K562 (cell line): ENCODE measurements around the gene CCL5. TPM values are rescaled to one million over a fixed set of nuclear protein-coding genes. Genes with fewer than 3 reads are reported as not detected.

Experiments
- ARID1B ChIP-seq: fragments of 450-650 bp; IDR thresholded peaks from 2 replicates; pipeline ENCODE4 v1.6.1; 2016; ENCODE audit warnings: antibody characterized with exemption, mild to moderate bottlenecking, inconsistent platforms
- BRD9 ChIP-seq: fragments of 450-650 bp; IDR thresholded peaks from 2 replicates; pipeline ENCODE4 v1.6.1; 2018; ENCODE audit warnings: low read depth; ENCODE audit not compliant: partially characterized antibody
- CBFA2T3 ChIP-seq: fragments of 450-650 bp; IDR thresholded peaks from 2 replicates; pipeline ENCODE4 v1.6.1; 2017
- CXXC5 ChIP-seq: fragments of 250-450 bp; sonication (Bioruptor Pico); IDR thresholded peaks from 2 replicates; pipeline ENCODE4 v1.8.0; 2022; ENCODE audit warnings: inconsistent platforms, mild to moderate bottlenecking, moderate library complexity
- EHMT2 ChIP-seq: fragments of 450-650 bp; IDR thresholded peaks from 2 replicates; pipeline ENCODE4 v1.6.1; 2018; ENCODE audit warnings: antibody characterized with exemption
- GTF3C2 ChIP-seq: IDR thresholded peaks from 3 replicates; pipeline ENCODE4 v1.6.1; 2011; ENCODE audit warnings: borderline replicate concordance, mild to moderate bottlenecking, moderate library complexity; ENCODE audit not compliant: insufficient read length; ENCODE audit errors: extremely low read depth
- HCFC1 ChIP-seq: IDR thresholded peaks from 2 replicates; pipeline ENCODE4 v1.6.1; 2012; ENCODE audit warnings: low read depth, low read length, improper control_type of control experiment
- HMGXB4 ChIP-seq: sonication (generic); formaldehyde crosslinking; IDR thresholded peaks from 2 replicates; pipeline ENCODE4 v1.8.1; 2023; ENCODE audit warnings: mild to moderate bottlenecking, missing genetic modification reagents
- NFIC ChIP-seq: fragments of 450-650 bp; IDR thresholded peaks from 2 replicates; pipeline ENCODE4 v1.6.1; 2017; ENCODE audit warnings: mild to moderate bottlenecking, inconsistent platforms
- POLR2AphosphoS5 ChIP-seq: IDR thresholded peaks from 2 replicates; pipeline ENCODE4 v1.6.1; 2011; ENCODE audit warnings: mild to moderate bottlenecking, low read depth, low read length, moderate library complexity; ENCODE audit not compliant: control insufficient read depth, insufficient read depth
- SIRT6 ChIP-seq: IDR thresholded peaks from one replicate; pipeline ENCODE4 v1.6.1; 2012; ENCODE audit warnings: low read depth, mild to moderate bottlenecking, control low read depth, inconsistent platforms, low read length, moderate library complexity
- STAT5A ChIP-seq: IDR thresholded peaks from 2 replicates; pipeline ENCODE4 v1.6.1; 2012; ENCODE audit warnings: low read length, inconsistent platforms, borderline replicate concordance
- TAL1 ChIP-seq: fragments of 450-650 bp; IDR thresholded peaks from 2 replicates; pipeline ENCODE4 v1.6.1; 2016; ENCODE audit warnings: mild to moderate bottlenecking
- YY1 ChIP-seq, 3 experiments: IDR thresholded peaks; 2 replicates each; pipeline ENCODE4 v1.6.1; 2011; ENCODE audit warnings: low read length in 2 of 3, mild to moderate bottlenecking in 2 of 3, moderate library complexity in 2 of 3, borderline replicate concordance in 1 of 3, control low read depth in 1 of 3, low read depth in 1 of 3; ENCODE audit not compliant: insufficient read depth in 3 of 3, insufficient replicate concordance in 2 of 3, control insufficient read depth in 1 of 3, insufficient read length in 1 of 3; ENCODE audit errors: extremely low read depth in 1 of 3
- ZKSCAN8 ChIP-seq: fragments of 200-800 bp; sonication (Bioruptor generic); IDR thresholded peaks from 2 replicates; pipeline ENCODE4 v1.6.1; 2016; ENCODE audit warnings: missing genetic modification characterization, missing compliant biosample characterization
- ZNF395 ChIP-seq: fragments of 200-800 bp; sonication (Bioruptor generic); IDR thresholded peaks from 2 replicates; pipeline ENCODE4 v1.6.1; 2017; ENCODE audit warnings: missing genetic modification characterization, missing compliant biosample characterization
- polyA plus RNA-seq, 8 experiments: library from polyadenylated mRNA; depleted of rRNA in 4 of 8; stranded (reverse) in 5 of 8; unstranded in 3 of 8; fragments of >200 nt; fragmentation: Nextera tagmentation in 2 of 8; fragmentation: Illumina TruSeq in 1 of 8; extraction: Ambion mirVana in 2 of 8; extraction: Trizol in 1 of 8; gene quantifications; 2 replicates each; pipeline versions ENCODE4 v1.2.1 to v1.2.3, GENCODE V29; 2011 to 2014; ENCODE audit warnings: inconsistent platforms in 1 of 8, missing spikeins in 1 of 8
- total RNA-seq, 7 experiments: library from RNA; depleted of rRNA in 6 of 7; stranded (reverse); fragments of >200 nt in 6 of 7; fragmentation: Illumina TruSeq in 2 of 7; extraction: Trizol in 2 of 7; gene quantifications; 2 replicates each; pipeline versions ENCODE4 v1.2.1 to v1.2.3, GENCODE V29; 2011 to 2021; ENCODE audit warnings: low replicate concordance in 1 of 7
- TF ChIP-seq, protein P1 (sequence below): fragments of 450-650 bp; IDR thresholded peaks from 2 replicates; pipeline ENCODE4 v1.6.1; 2017; ENCODE audit warnings: antibody characterized with exemption, mild to moderate bottlenecking

CCL5 gene
- total and polyA plus RNA-seq, 9 of the 15 experiments (the other 6 are each of a cell fraction or from before 2014, with no cell fraction given), result 0.18 to 0.59 (median 0.45) TPM; not detected in 1

GRCh38 chr17:35912339-35912912 is 32.3 kb upstream of the CCL5 start (continued):
- TF ChIP-seq, protein P1, sequence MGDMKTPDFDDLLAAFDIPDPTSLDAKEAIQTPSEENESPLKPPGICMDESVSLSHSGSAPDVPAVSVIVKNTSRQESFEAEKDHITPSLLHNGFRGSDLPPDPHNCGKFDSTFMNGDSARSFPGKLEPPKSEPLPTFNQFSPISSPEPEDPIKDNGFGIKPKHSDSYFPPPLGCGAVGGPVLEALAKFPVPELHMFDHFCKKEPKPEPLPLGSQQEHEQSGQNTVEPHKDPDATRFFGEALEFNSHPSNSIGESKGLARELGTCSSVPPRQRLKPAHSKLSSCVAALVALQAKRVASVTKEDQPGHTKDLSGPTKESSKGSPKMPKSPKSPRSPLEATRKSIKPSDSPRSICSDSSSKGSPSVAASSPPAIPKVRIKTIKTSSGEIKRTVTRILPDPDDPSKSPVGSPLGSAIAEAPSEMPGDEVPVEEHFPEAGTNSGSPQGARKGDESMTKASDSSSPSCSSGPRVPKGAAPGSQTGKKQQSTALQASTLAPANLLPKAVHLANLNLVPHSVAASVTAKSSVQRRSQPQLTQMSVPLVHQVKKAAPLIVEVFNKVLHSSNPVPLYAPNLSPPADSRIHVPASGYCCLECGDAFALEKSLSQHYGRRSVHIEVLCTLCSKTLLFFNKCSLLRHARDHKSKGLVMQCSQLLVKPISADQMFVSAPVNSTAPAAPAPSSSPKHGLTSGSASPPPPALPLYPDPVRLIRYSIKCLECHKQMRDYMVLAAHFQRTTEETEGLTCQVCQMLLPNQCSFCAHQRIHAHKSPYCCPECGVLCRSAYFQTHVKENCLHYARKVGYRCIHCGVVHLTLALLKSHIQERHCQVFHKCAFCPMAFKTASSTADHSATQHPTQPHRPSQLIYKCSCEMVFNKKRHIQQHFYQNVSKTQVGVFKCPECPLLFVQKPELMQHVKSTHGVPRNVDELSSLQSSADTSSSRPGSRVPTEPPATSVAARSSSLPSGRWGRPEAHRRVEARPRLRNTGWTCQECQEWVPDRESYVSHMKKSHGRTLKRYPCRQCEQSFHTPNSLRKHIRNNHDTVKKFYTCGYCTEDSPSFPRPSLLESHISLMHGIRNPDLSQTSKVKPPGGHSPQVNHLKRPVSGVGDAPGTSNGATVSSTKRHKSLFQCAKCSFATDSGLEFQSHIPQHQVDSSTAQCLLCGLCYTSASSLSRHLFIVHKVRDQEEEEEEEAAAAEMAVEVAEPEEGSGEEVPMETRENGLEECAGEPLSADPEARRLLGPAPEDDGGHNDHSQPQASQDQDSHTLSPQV, result peak; percentile 72
- TF ChIP-seq SIRT6, result no peak
- peak; percentile 92 for TF ChIP-seq CBFA2T3
- TF ChIP-seq BRD9, result peak; percentile 61
- peak; percentile 60; the same call in 1 of the 2 replicates for TF ChIP-seq POLR2AphosphoS5
- TF ChIP-seq TAL1, result peak; percentile 88
- TF ChIP-seq STAT5A, result peak; percentile 71
- peak in 1 of 3 experiments; percentile 21 for TF ChIP-seq YY1 (IDR thresholded peaks at IDR 0.05; ENCODE audit: borderline replicate concordance in 1 of 3, control insufficient read depth in 1 of 3, extremely low read depth in 1 of 3, insufficient read depth in 3 of 3, insufficient read length in 1 of 3, insufficient replicate concordance in 2 of 3, low read depth in 1 of 3, low read length in 2 of 3)
- TF ChIP-seq HMGXB4 (CRISPR knock-in tag), result no peak
- TF ChIP-seq ARID1B, result peak; percentile 96
- no peak for TF ChIP-seq GTF3C2
- no peak for TF ChIP-seq HCFC1
- TF ChIP-seq ZKSCAN8 (CRISPR knock-in tag), result no peak
- TF ChIP-seq NFIC, result peak; percentile 64
- no peak for TF ChIP-seq ZNF395 (CRISPR knock-in tag)
- TF ChIP-seq CXXC5 (CRISPR knock-in tag), result peak; percentile 55; the same call in 1 of the 2 replicates
- TF ChIP-seq EHMT2, result peak; percentile 43; the same call in 1 of the 2 replicates
